DOHH2 (cell line): ENCODE measurements around the gene TTC7B.

Experiments used
- H3F3A ChIP-seq: fragments of 200-600 bp; sonication (generic), shearing (Covaris generic); 2 replicates; pipeline ENCODE4 v1.6.0; 2016; ENCODE audit warnings: antibody characterized with exemption, mild to moderate bottlenecking; ENCODE audit not compliant: control insufficient read depth, insufficient read depth
- H3K27ac ChIP-seq: fragments of 200-600 bp; sonication (generic); 2 replicates; pipeline ENCODE4 v1.5.1; 2014; ENCODE audit warnings: low read depth, mild to moderate bottlenecking, low read length, moderate library complexity
- H3K27me3 ChIP-seq: fragments of 200-600 bp; sonication (generic); 2 replicates; pipeline ENCODE4 v1.6.1; 2014; ENCODE audit warnings: mild to moderate bottlenecking, low read length, mixed read lengths; ENCODE audit not compliant: control insufficient read depth
- H3K36me3 ChIP-seq: fragments of 200-600 bp; sonication (generic); 2 replicates; pipeline ENCODE4 v1.6.1; 2014; ENCODE audit warnings: mild to moderate bottlenecking, low read length, moderate library complexity, mixed read lengths; ENCODE audit not compliant: control insufficient read depth
- H3K4me1 ChIP-seq: fragments of 200-600 bp; sonication (generic); 2 replicates; pipeline ENCODE4 v1.6.1; 2014; ENCODE audit warnings: mild to moderate bottlenecking, low read length, mixed read lengths; ENCODE audit not compliant: control insufficient read depth
- H3K4me2 ChIP-seq: fragments of 200-600 bp; sonication (generic); 2 replicates; pipeline ENCODE4 v1.6.0; 2014; ENCODE audit warnings: mild to moderate bottlenecking, low read length, moderate library complexity
- H3K4me3 ChIP-seq: fragments of 200-600 bp; sonication (generic); 2 replicates; pipeline ENCODE4 v1.5.1; 2014; ENCODE audit warnings: mild to moderate bottlenecking, low read length, mixed read lengths
- H3K79me2 ChIP-seq: fragments of 200-600 bp; sonication (generic); 2 replicates; pipeline ENCODE4 v1.6.1; 2014; ENCODE audit warnings: mild to moderate bottlenecking, low read length, mixed read lengths; ENCODE audit not compliant: control insufficient read depth
- H3K9me2 ChIP-seq: fragments of 200-600 bp; sonication (generic); replicated peaks from 2 replicates; pipeline ENCODE4 v1.6.1; 2014; ENCODE audit warnings: mild to moderate bottlenecking, low read length, mixed read lengths; ENCODE audit not compliant: control insufficient read depth
- H3K9me3 ChIP-seq: fragments of 200-600 bp; sonication (generic); 2 replicates; pipeline ENCODE4 v1.6.1; 2014; ENCODE audit warnings: antibody characterized with exemption, low read length, mixed read lengths; ENCODE audit not compliant: control insufficient read depth, insufficient read depth
- H4K20me1 ChIP-seq: fragments of 200-600 bp; sonication (generic); 2 replicates; pipeline ENCODE4 v1.6.0; 2014; ENCODE audit warnings: low read depth, mild to moderate bottlenecking, antibody characterized with exemption, low read length, moderate library complexity; ENCODE audit not compliant: control insufficient read depth, insufficient read depth
- CTCF ChIP-seq: fragments of 200-600 bp; sonication (generic); IDR thresholded peaks from one replicate; pipeline ENCODE4 v1.5.1; 2014; ENCODE audit warnings: antibody characterized with exemption, mild to moderate bottlenecking, low read depth, low read length; ENCODE audit not compliant: poor library complexity, severe bottlenecking
- EZH2phosphoT487 ChIP-seq: fragments of 200-600 bp; sonication (generic); IDR thresholded peaks from 2 replicates; pipeline ENCODE4 v1.6.1; 2017; ENCODE audit warnings: borderline replicate concordance, mild to moderate bottlenecking, antibody characterized with exemption, low read length, moderate library complexity, mixed read lengths

TTC7B gene

DNA sequence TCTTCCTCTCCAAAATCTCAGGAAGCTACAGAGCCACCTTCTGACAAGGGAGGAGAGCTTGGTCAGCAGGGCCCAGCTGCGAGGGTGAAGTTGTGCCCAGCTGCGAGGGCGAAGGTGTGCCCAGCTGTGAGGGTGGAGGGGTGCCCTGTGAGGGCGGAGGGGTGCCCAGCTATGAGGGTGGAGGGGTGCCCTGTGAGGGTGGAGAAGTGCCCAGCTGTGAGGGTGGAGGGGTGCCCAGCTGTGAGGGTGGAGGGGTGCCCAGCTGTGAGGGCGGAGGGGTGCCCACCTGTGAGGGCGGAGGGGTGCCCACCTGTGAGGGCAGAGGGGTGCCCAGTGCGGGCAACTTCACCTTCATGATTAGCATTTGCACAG is 20.4 kb upstream of the TTC7B start:
- Histone ChIP-seq H4K20me1 (no peaks in the 10 kb centered on the region), H3K9me2 (no peaks in the 10 kb centered on the region), H3K4me3 (no peak overlapping the region), H3K36me3 (no peaks in the 10 kb centered on the region), H3K9me3 (no peaks in the 10 kb centered on the region), H3K79me2 (no peaks in the 10 kb centered on the region), H3F3A (no peaks in the 10 kb centered on the region), H3K27me3 (no peaks in the 10 kb centered on the region), H3K4me2 (no peak overlapping the region), H3K4me1 (no peaks in the 10 kb centered on the region), H3K27ac (no peak overlapping the region)
- TF ChIP-seq CTCF (no peak), EZH2phosphoT487 (no peak)

- Histone ChIP-seq H3K4me2 (no peak overlapping the region), H3F3A (no peaks in the 10 kb centered on the region), H3K27ac (no peak overlapping the region), H3K36me3 (no peaks in the 10 kb centered on the region), H4K20me1 (no peaks in the 10 kb centered on the region), H3K9me2 (no peaks in the 10 kb centered on the region), H3K27me3 (no peaks in the 10 kb centered on the region), H3K4me1 (peaks cover 10% of the 10 kb centered on the region), H3K4me3 (no peak overlapping the region), H3K79me2 (no peaks in the 10 kb centered on the region), H3K9me3 (peaks cover 4% of the 10 kb centered on the region; the same call in 1 of the 2 replicates)
- TF ChIP-seq EZH2phosphoT487 (no peak), CTCF (no peak)
Measured at GRCh38 chr14:90831821-90832220, 15.6 kb upstream of the TTC7B start.

- H3F3A ChIP-seq = no peaks in the 10 kb centered on the region
- peaks cover 10% of the 10 kb centered on the region for H3K4me1 ChIP-seq
- H3K79me2 ChIP-seq = no peaks in the 10 kb centered on the region
- H3K27me3 ChIP-seq = no peaks in the 10 kb centered on the region
- H3K4me2 ChIP-seq = no peak overlapping the region
- H3K27ac ChIP-seq = no peak overlapping the region
- no peaks in the 10 kb centered on the region for H3K9me2 ChIP-seq
- H3K4me3 ChIP-seq = no peak overlapping the region
- peaks cover 4% of the 10 kb centered on the region; the same call in 1 of the 2 replicates for H3K9me3 ChIP-seq
- H3K36me3 ChIP-seq = no peaks in the 10 kb centered on the region
- TF ChIP-seq EZH2phosphoT487 (no peak), CTCF (no peak)
- no peaks in the 10 kb centered on the region for H4K20me1 ChIP-seq
Measured at GRCh38 chr14:90830931-90831701, 14.9 kb upstream of the TTC7B start.
